OCI-LY1 (cell line): ENCODE measurements around the gene GALNT10.

Source experiments
- H2AFZ ChIP-seq: fragments of 200-600 bp; sonication (generic), shearing (Covaris generic); 2 replicates; pipeline ENCODE4 v1.6.0; 2014; ENCODE audit warnings: antibody characterized with exemption, mild to moderate bottlenecking, low read length
- H3F3A ChIP-seq: fragments of 200-600 bp; sonication (generic), shearing (Covaris generic); 2 replicates; pipeline ENCODE4 v1.6.0; 2014; ENCODE audit warnings: mild to moderate bottlenecking, antibody characterized with exemption, low read length, moderate library complexity; ENCODE audit not compliant: insufficient read depth
- H3K27ac ChIP-seq: fragments of 200-600 bp; sonication (generic); 2 replicates; pipeline ENCODE4 v1.5.1; 2014; ENCODE audit warnings: low read length, mixed run types, mild to moderate bottlenecking, low read depth; ENCODE audit not compliant: poor library complexity, severe bottlenecking
- H3K27me3 ChIP-seq: fragments of 200-600 bp; sonication (generic); 2 replicates; pipeline ENCODE4 v1.6.0; 2014; ENCODE audit warnings: antibody characterized with exemption, mild to moderate bottlenecking, low read length, moderate library complexity; ENCODE audit not compliant: insufficient read depth
- H3K36me3 ChIP-seq: fragments of 200-600 bp; sonication (generic); 2 replicates; pipeline ENCODE4 v1.6.1; 2014; ENCODE audit warnings: mild to moderate bottlenecking, antibody characterized with exemption, low read length, moderate library complexity, mixed read lengths; ENCODE audit not compliant: insufficient read depth
- H3K4me1 ChIP-seq: fragments of 200-600 bp; sonication (generic); 2 replicates; pipeline ENCODE4 v1.5.1; 2014; ENCODE audit warnings: mild to moderate bottlenecking, low read length, moderate library complexity; ENCODE audit not compliant: insufficient read depth, severe bottlenecking
- H3K4me2 ChIP-seq: fragments of 200-600 bp; sonication (generic), shearing (Covaris generic); 2 replicates; pipeline ENCODE4 v1.6.1; 2014; ENCODE audit warnings: low read length
- H3K4me3 ChIP-seq: fragments of 200-600 bp; sonication (generic); 2 replicates; pipeline ENCODE4 v1.5.1; 2014; ENCODE audit warnings: low read length, low read depth, mild to moderate bottlenecking, mixed read lengths; ENCODE audit not compliant: poor library complexity, severe bottlenecking
- H3K79me2 ChIP-seq: fragments of 200-600 bp; shearing (Covaris generic); 2 replicates; pipeline ENCODE4 v1.6.1; 2016; ENCODE audit warnings: mixed run types, low read length, mixed read lengths; ENCODE audit not compliant: insufficient read depth
- H3K9ac ChIP-seq: fragments of 200-600 bp; sonication (generic), shearing (Covaris generic); 2 replicates; pipeline ENCODE4 v1.6.1; 2014; ENCODE audit warnings: mild to moderate bottlenecking, low read length, mixed read lengths
- H3K9me2 ChIP-seq: fragments of 200-600 bp; sonication (generic), shearing (Covaris generic); 2 replicates; pipeline ENCODE4 v1.6.1; 2014; ENCODE audit warnings: low read depth, mild to moderate bottlenecking, low read length, mixed read lengths
- H3K9me3 ChIP-seq: fragments of 200-600 bp; shearing (Covaris generic); 2 replicates; pipeline ENCODE4 v1.6.1; 2014; ENCODE audit warnings: low read length, mixed read lengths
- H4K20me1 ChIP-seq: fragments of 200-600 bp; sonication (generic), shearing (Covaris generic); 2 replicates; pipeline ENCODE4 v1.6.0; 2016; ENCODE audit warnings: mild to moderate bottlenecking, low read length; ENCODE audit not compliant: insufficient read depth
- EZH2 ChIP-seq: fragments of 200-600 bp; sonication (generic), shearing (Covaris generic); IDR thresholded peaks from 2 replicates; pipeline ENCODE4 v1.8.0; 2017; ENCODE audit warnings: borderline replicate concordance, mixed run types, mild to moderate bottlenecking, antibody characterized with exemption, low read length, moderate library complexity, mixed read lengths
- TF ChIP-seq, protein P1 (sequence below): fragments of 200-600 bp; sonication (generic), shearing (Covaris generic); IDR thresholded peaks from 2 replicates; pipeline ENCODE4 v1.5.1; 2017; ENCODE audit warnings: mild to moderate bottlenecking, antibody characterized with exemption, low read length, moderate library complexity, mixed read lengths

GALNT10 gene

DNA sequence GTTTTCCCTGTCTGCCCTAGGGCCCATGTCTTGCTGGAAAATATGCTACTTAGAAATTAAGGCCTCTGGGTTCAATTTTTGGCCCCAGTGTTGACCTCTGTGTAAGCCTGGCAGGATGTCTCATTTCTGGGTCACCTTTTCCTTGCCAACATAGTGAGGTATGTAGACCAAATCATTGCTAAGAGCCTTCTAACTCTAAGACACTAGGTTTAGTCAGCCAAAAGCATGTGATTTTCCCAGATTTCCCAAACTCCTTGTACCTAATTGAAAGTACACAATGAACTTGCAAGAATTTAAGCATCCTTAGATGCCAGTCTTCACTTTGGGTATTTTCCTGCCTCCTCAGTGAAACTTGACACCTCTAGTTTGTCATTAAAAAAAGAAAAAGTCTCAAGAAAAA is 77.0 kb downstream of the GALNT10 start:
- no peak overlapping the region for H3K4me3 ChIP-seq
- H3K9ac ChIP-seq = no peak overlapping the region
- no peak overlapping the region for H3K4me2 ChIP-seq
- no peaks in the 10 kb centered on the region for H3K79me2 ChIP-seq
- H3K9me2 ChIP-seq = no peaks in the 10 kb centered on the region
- H3K27ac ChIP-seq = no peak overlapping the region
- no peaks in the 10 kb centered on the region for H3K36me3 ChIP-seq
- H3K9me3 ChIP-seq = no peaks in the 10 kb centered on the region
- no peaks in the 10 kb centered on the region for H3K4me1 ChIP-seq
- no peaks in the 10 kb centered on the region for H3F3A ChIP-seq
- no peaks in the 10 kb centered on the region for H3K27me3 ChIP-seq
- H2AFZ ChIP-seq = no peak overlapping the region
- TF ChIP-seq, protein P1, sequence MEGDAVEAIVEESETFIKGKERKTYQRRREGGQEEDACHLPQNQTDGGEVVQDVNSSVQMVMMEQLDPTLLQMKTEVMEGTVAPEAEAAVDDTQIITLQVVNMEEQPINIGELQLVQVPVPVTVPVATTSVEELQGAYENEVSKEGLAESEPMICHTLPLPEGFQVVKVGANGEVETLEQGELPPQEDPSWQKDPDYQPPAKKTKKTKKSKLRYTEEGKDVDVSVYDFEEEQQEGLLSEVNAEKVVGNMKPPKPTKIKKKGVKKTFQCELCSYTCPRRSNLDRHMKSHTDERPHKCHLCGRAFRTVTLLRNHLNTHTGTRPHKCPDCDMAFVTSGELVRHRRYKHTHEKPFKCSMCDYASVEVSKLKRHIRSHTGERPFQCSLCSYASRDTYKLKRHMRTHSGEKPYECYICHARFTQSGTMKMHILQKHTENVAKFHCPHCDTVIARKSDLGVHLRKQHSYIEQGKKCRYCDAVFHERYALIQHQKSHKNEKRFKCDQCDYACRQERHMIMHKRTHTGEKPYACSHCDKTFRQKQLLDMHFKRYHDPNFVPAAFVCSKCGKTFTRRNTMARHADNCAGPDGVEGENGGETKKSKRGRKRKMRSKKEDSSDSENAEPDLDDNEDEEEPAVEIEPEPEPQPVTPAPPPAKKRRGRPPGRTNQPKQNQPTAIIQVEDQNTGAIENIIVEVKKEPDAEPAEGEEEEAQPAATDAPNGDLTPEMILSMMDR = no peak
- no peak for TF ChIP-seq EZH2
- H4K20me1 ChIP-seq = no peaks in the 10 kb centered on the region

DNA sequence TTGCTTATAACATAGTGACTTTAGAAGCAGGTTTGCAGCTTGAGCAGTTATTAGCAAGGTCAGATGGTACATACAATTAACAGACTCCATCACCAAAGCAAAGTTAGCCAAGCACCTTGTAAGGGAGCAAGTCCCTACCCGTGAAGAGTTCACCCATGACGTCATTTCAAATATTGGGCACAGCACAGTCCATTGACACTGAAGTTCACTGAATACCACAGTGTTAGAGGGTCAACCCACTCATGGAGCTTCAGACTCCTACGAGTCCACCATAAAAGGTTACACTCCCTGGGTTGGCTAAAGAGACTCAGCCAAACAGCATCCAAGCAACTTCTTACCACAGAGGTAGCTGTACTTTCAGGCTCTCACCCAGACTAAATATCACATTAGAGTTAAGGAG is 77.5 kb downstream of the GALNT10 start:
- H3K27ac ChIP-seq = no peak overlapping the region
- H3F3A ChIP-seq = no peaks in the 10 kb centered on the region
- no peaks in the 10 kb centered on the region for H3K27me3 ChIP-seq
- H4K20me1 ChIP-seq = no peaks in the 10 kb centered on the region
- no peaks in the 10 kb centered on the region for H3K9me3 ChIP-seq
- TF ChIP-seq, protein P1 = no peak
- TF ChIP-seq EZH2 = no peak
- no peak overlapping the region for H2AFZ ChIP-seq
- H3K9me2 ChIP-seq = no peaks in the 10 kb centered on the region
- H3K36me3 ChIP-seq = no peaks in the 10 kb centered on the region
- H3K79me2 ChIP-seq = no peaks in the 10 kb centered on the region
- H3K4me2 ChIP-seq = no peak overlapping the region
- H3K4me3 ChIP-seq = no peak overlapping the region
- H3K4me1 ChIP-seq = no peaks in the 10 kb centered on the region
- H3K9ac ChIP-seq = no peak overlapping the region

DNA sequence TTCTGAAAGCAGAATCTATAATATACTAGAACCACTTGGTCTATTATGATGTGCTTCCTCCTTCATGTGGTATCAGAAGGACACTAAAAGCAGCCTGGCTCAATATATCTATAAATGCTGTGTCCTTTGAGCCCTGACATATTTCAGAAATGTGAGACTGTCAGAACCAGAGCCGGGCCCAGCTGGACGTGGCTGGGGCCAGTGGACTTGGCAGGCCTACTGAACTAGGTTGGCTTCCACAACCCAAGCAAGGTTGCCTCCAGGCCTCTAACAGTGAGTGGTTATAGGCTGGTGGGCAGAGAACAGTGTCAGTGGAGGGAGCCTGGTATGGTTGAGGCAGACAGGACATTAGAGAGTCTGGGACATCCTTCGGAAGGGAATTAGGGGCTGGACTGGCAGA is 78.9 kb downstream of the GALNT10 start:
- Histone ChIP-seq H3K9me2 (no peaks in the 10 kb centered on the region), H3K9me3 (no peaks in the 10 kb centered on the region), H4K20me1 (no peaks in the 10 kb centered on the region), H3K36me3 (no peaks in the 10 kb centered on the region), H3K27ac (no peak overlapping the region), H3F3A (no peaks in the 10 kb centered on the region), H2AFZ (no peak overlapping the region), H3K4me1 (no peaks in the 10 kb centered on the region), H3K9ac (no peak overlapping the region), H3K4me3 (no peak overlapping the region), H3K79me2 (no peaks in the 10 kb centered on the region), H3K27me3 (no peaks in the 10 kb centered on the region), H3K4me2 (no peak overlapping the region)
- TF ChIP-seq, protein P1 = no peak
- TF ChIP-seq EZH2 = no peak
